Lung (tissue), 12 donors: Measurements from ENCODE around the gene HLA-DQB2. TPM values are rescaled to one million over a fixed set of nuclear protein-coding genes. Genes with fewer than 3 reads are reported as not detected.
"Not testable (repeated sequence)": the region's sequence is repeated elsewhere in the genome, so short reads cannot be mapped to it uniquely, and the experiment has no call there.

ENCODE experiments used
- ATAC-seq: fragments of 200-7000 bp; cut with Tn5 transposase; one replicate; pipeline ENCODE4 v1.9.1; 2020; ENCODE audit warnings: moderate number of reproducible peaks; ENCODE audit not compliant: insufficient read depth, low FRiP score
- DNase-seq, 3 donors: peaks; one replicate each; pipeline ENCODE4 v3.0.0-alpha.2; 2013 to 2017
- H3K27ac ChIP-seq, 2 donors: one replicate each; pipeline ENCODE4 v1.5.1; 2013; ENCODE audit warnings: mild to moderate bottlenecking in 2 of 2, moderate library complexity in 2 of 2, control low read depth in 1 of 2, inconsistent platforms in 1 of 2, low read depth in 1 of 2, low read length in 1 of 2
- H3K27me3 ChIP-seq, 3 donors: one replicate each; pipeline ENCODE4 v1.5.1; 2013; ENCODE audit warnings: low read length in 2 of 3; ENCODE audit not compliant: control insufficient read depth in 3 of 3, insufficient read depth in 3 of 3
- H3K36me3 ChIP-seq, 4 donors: one replicate each; pipeline ENCODE4 v1.5.1; 2013; ENCODE audit warnings: low read length in 4 of 4, mild to moderate bottlenecking in 1 of 4, moderate library complexity in 1 of 4; ENCODE audit not compliant: control insufficient read depth in 4 of 4, insufficient read depth in 4 of 4
- H3K4me1 ChIP-seq, 5 donors: one replicate each; pipeline ENCODE4 v1.5.1; 2013; ENCODE audit warnings: low read length in 5 of 5, mild to moderate bottlenecking in 2 of 5, moderate library complexity in 1 of 5; ENCODE audit not compliant: control insufficient read depth in 5 of 5, insufficient read depth in 5 of 5
- H3K4me3 ChIP-seq: one replicate; pipeline ENCODE4 v1.5.1; 2013; ENCODE audit warnings: mild to moderate bottlenecking, control low read depth, moderate library complexity
- H3K9ac ChIP-seq, 2 donors: one replicate each; pipeline ENCODE4 v1.5.1; 2013; ENCODE audit warnings: low read length in 2 of 2, control low read depth in 1 of 2; ENCODE audit not compliant: insufficient read depth in 1 of 2
- H3K9me3 ChIP-seq, 4 donors: one replicate each; pipeline ENCODE4 v1.5.1; 2013; ENCODE audit warnings: low read length in 3 of 4, mild to moderate bottlenecking in 1 of 4, moderate library complexity in 1 of 4; ENCODE audit not compliant: control insufficient read depth in 4 of 4, insufficient read depth in 3 of 4
- CTCF ChIP-seq: IDR thresholded peaks from 2 replicates; pipeline ENCODE4 v1.5.1; 2012; ENCODE audit warnings: mild to moderate bottlenecking; ENCODE audit errors: control extremely low read depth, extremely low read depth
- WGBS, 2 donors: extraction: QIAGEN DNeasy Blood & Tissue Kit; methylation state at CpG; one replicate each; pipeline ENCODE4 v1.1.7; 2013; 5-methylcytosine and 5-hydroxymethylcytosine counted together
- polyA plus RNA-seq, 2 donors: library from polyadenylated mRNA; stranded (reverse); fragments of 200-250 nt; gene quantifications; one replicate each; pipeline ENCODE4 v1.2.1, GENCODE V29; 2013
- total RNA-seq, 2 donors: library from RNA; depleted of rRNA in 1 of 2; stranded (reverse); fragments of >200 nt in 1 of 2; gene quantifications; one replicate each; pipeline ENCODE4 v1.2.1, GENCODE V29; 2014 to 2021
- donor health status: control.
- donor health status: control.
- donor health status: Bipolar disorder and iron deficiency.
- donor health status: healthy.
- donor health status: DM: yes; HTN: yes; CAD: no.

Gene HLA-DQB2
- total and polyA plus RNA-seq, 4 donors: 0.74 to 56.3 (median 1.9) TPM; not detected in 1

GRCh38 chr6:32790306-32790705, 27.0 kb upstream of the HLA-DQB2 start:
- no peak for ATAC-seq

GRCh38 chr6:32785781-32786533, 22.6 kb upstream of the HLA-DQB2 start:
- TF ChIP-seq CTCF: peak; percentile 46
- ATAC-seq (peak; percentile 77), DNase-seq (peak; percentile 43 to 77 (median 71))
- peaks cover 0 to 4% (median 0%) of the 10 kb centered on the region in 4 donors for H3K9me3 ChIP-seq
- peaks cover 0 to 14% (median 3%) of the 10 kb centered on the region in 3 donors for H3K27me3 ChIP-seq
- no peaks in the 10 kb centered on the region for H3K4me1 ChIP-seq
- WGBS, 2 donors: 33 to 47% methylated on average over 5 of the region's 5 CpGs
- H3K27ac ChIP-seq: no peak overlapping the region
- no peaks in the 10 kb centered on the region for H3K36me3 ChIP-seq
- no peak overlapping the region for H3K9ac ChIP-seq
- H3K4me3 ChIP-seq: no peak overlapping the region

More at GRCh38 chr6:32790306-32790705, 27.0 kb upstream of the HLA-DQB2 start:
- Histone ChIP-seq H3K9ac (no peak overlapping the region), H3K27me3 (peaks cover 0 to 19% (median 6%) of the 10 kb centered on the region in 3 donors), H3K4me1 (peaks cover 0 to 1% (median 0%) of the 10 kb centered on the region in 5 donors), H3K4me3 (no peak overlapping the region), H3K36me3 (no peaks in the 10 kb centered on the region), H3K27ac (no peak overlapping the region), H3K9me3 (peaks cover 0 to 4% (median under 1%) of the 10 kb centered on the region in 4 donors)
- no peak for DNase-seq
- 45 to 83% methylated on average over 2 of the region's 2 CpGs for WGBS, 2 donors
- TF ChIP-seq CTCF: no peak

GRCh38 chr6:32782923-32783322, 19.6 kb upstream of the HLA-DQB2 start:
- not testable (repeated sequence) for H3K4me1 ChIP-seq, H3K36me3 ChIP-seq, DNase-seq, H3K4me3 ChIP-seq, ATAC-seq, H3K9ac ChIP-seq, H3K9me3 ChIP-seq, H3K27ac ChIP-seq
- peaks cover 0 to 14% (median 0%) of the 10 kb centered on the region in 3 donors for H3K27me3 ChIP-seq

GRCh38 chr6:32779036-32779435, 15.7 kb upstream of the HLA-DQB2 start:
- no peaks in the 10 kb centered on the region for H3K9me3 ChIP-seq
- no peak for DNase-seq
- no peaks in the 10 kb centered on the region for H3K4me1 ChIP-seq
- no peak overlapping the region for H3K27ac ChIP-seq
- no peak for ATAC-seq
- H3K27me3 ChIP-seq: peaks cover 0 to 12% (median 0%) of the 10 kb centered on the region in 3 donors
- H3K4me3 ChIP-seq: no peak overlapping the region
- H3K36me3 ChIP-seq: no peaks in the 10 kb centered on the region
- TF ChIP-seq CTCF: no peak
- H3K9ac ChIP-seq: no peak overlapping the region
